HG02610 (cell line): ENCODE results near the gene DPP6.

Source experiments
- ATAC-seq: cut with Tn5 transposase; IDR thresholded peaks from one replicate; pipeline ENCODE4 v1.9.1; 2021; ENCODE audit warnings: mild to moderate bottlenecking, moderate library complexity; ENCODE audit not compliant: unreplicated experiment

Gene DPP6

DNA sequence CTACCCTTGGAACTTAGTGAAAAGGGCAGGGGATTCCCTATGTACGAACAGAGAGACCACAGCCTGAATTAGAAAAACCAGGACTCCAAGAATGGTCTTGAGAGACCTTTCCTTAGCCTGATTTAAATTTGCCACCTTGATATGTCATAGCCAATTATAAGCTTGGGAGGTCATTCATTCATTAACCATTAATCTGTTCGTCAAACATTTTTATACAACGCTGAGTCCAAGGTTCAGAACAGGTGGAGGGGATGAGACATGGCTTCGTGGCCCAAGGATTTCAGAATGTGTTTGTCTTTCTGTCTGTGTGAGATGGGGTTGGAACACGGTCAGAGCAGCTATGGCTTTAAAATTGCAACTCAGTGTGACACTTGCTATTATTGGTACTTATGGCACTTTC is 792.8 kb downstream of the DPP6 start:
- no peak for ATAC-seq

DNA sequence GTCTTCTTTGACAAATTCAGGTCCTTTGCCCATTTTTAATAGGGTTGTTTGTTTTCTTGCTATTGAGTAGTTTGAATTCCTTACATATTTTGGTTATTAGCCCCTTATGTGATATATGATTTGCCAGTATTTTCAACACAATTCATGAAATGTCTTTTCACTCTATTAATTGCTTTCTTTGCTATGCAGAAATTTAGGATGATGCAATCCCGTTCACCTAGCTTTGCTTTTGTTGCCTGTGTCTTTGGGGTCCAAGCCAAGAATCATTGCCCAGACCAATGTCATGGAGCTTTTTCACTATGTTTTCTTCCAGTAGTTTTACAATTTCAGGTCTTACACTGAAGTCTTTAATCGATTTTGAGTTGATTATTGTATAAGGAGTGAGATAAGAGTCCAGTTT is 796.3 kb downstream of the DPP6 start:
- no peak for ATAC-seq

GRCh38 chr7:154852205-154852604 is 800.0 kb downstream of the DPP6 start:
- no peak for ATAC-seq

GRCh38 chr7:154853063-154853726 is 801.0 kb downstream of the DPP6 start:
- ATAC-seq = no peak

DNA sequence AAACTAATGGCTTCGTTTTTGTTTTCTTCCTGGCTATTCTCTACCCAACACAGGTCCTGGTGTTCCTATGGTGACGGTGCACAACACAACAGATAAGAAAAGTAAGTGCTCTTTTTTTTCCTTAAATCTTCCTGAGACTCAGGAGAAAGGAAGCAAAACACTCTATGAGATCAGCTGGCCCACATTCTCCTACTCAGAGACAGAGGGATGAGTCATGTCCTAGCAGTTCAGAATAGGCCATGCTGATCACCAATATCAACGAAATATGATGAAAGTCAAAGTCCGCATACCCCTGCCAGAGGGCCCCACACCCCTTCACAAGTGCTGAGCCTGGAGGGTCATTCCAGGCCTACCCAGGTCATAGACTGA is 801.5 kb downstream of the DPP6 start:
- ATAC-seq = no peak

GRCh38 chr7:154854836-154855235 is 802.6 kb downstream of the DPP6 start:
- no peak for ATAC-seq

DNA sequence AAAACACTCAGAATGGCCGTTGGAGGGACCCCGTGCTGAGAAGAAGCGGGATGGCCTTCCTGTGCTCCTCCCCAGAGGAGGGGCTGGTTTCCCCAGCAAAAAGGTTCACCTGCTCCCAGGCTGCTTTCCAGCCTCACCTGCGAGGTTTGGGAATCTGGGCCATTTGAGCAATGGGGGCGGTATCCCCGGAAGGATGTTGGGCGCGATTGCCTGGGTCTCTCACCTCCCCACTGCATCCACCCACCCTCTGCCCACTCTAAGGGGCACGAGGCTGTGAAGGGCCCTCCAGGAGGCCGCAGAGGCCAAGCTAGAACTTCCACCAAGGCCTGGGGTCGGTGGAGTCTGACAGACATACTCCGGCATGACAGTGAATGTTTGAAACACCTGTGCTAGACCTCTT is 803.2 kb downstream of the DPP6 start:
- ATAC-seq = no peak

DNA sequence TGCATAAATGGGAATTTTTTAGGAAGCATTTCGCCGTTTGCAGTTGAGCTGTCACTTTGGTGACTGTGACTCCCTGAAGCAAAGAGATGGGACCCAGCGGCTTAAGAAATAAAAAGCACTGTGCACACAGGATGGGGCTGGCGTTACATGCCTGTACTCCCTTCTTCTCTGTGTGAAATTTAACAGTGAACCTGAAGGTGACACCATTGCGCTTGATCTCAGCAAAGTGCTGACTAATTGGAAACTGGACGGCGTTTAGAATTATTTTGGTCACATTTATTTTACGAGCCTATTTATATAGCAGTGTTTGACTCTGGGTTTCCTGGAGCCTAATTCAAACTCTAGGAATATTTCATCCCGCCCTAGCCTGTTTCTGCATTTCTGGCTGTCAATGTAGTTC is 804.5 kb downstream of the DPP6 start:
- no peak for ATAC-seq

DNA sequence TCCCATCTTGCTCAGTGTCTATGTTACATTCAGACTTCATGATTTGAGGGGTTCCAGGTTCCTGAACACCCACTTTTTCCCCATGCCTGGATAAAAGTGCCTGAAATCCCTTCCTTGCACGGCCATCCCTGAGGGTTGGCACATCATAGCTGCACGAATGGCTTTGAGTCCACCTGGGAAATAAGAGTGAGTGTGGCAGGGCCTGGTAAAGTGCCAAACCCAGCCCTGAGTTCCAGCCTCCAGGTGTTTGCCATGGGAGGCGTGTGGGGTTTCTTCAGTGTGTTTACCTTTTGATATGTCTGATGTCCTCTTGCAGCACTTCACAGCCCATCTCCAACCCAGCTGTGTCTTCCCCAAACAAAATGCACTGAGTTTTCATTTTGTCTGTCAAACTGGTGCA is 805.0 kb downstream of the DPP6 start:
- no peak for ATAC-seq

- no peak for ATAC-seq
Observed at GRCh38 chr7:154857728-154858681, 805.8 kb downstream of the DPP6 start.

- ATAC-seq = no peak
Observed at GRCh38 chr7:154858836-154859537, 806.8 kb downstream of the DPP6 start.

DNA sequence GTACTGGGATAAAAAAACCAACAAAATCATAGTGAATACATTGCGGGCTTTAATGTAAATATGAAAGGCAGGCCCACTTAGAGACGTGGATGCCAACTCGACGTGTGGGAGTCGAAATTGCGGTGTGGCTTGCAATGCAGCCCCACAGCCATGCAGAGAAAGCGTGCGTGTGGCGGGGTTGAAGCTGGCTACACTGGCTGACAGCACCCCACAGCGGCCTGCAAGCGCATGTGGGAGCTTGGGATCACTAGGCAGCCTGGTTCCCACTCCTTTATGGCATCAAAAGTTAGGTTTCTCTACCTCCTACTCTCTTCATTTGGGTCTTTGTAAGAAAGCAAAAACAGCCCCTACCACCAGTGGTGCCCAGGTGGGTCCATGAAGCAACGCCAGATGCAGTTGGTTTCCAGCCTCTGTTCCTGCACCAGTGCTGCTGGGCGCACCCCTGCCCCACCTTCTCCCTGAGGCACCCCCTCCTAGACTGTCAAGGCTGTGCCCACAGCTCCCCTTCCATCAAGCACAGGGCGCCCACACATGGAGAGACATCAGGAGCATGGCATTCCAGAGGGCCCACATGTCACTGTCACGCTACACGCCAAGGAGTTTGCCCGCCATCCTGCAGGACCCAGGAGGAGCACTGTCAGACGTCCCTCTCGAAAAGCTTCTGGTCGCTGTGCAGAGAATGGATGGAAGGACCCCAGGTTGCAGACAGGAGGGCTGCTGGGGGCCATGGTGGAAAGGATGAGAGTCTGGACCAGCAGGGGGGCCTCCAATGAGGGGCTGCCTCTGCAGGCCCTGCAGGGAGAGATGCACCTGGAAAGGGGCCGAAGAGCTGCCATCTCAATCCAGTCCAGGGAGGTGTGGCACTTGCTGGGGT is 807.8 kb downstream of the DPP6 start:
- ATAC-seq = no peak

DNA sequence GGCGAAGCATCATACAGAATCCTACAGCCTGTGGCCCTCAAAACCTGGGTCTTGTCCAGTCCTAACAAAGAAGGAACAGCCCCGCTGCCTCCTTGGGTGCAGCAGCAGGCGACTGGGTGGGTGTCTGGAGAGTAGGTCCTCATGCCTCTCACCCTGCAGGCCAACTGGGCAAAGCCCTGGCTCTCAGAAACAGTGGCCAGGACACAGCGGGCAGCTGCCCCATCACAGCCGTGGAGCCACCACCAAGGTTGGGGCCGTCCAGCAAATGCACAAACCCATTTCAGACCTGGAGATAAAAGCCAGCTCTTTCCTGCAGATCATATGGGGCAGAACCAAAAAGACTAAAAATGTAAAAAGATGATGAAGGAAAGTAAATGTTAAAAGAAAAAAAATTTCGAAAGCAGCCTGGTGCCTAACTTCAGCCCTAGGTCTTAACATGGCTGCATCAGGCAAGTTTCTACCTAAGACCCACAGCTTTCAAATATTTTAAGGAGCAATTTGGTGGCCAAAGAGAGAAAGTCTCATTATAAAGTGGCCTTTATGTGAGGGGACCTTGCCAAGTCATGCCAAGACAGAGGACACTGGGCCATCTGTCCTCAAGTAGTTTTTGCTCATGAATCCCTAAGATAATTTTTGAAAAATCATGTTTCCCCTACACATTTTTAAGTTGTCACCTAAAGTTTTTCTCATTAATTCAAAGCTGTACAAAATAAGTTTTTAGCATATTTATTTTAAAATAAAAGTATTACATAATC is 808.6 kb downstream of the DPP6 start:
- no peak for ATAC-seq

GRCh38 chr7:154861589-154861988 is 809.4 kb downstream of the DPP6 start:
- no peak for ATAC-seq

DNA sequence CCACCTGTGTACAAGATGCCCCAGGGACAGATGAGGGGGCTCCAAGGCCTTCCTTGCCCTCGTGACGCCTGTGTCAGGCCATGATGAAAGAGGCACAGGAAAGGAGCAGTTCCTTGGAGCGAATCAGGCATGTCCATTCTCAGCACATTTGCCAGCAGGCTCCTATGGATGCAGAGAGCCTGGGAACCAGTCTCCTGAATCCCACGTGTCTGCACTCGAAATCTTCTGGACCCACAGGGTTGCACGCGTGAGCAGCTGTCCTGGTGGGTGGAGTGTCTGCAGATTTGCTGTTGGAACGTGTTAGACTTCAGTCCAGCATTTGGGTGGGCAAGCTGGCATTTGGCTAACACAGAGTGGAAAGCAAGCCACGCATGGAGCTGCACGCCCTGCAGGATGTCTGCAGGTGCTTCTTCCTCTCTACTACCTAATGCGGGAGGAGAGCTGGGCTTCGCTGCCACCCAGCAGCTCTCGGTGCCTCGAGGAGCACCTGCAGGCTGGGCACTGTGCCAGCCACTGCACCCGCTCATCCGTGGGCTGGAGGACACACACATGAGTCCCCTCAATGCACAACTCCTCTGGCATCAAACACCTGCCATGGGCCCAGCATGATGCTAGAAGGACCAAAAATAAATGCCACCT is 810.1 kb downstream of the DPP6 start:
- no peak for ATAC-seq

GRCh38 chr7:154863766-154864522 is 811.7 kb downstream of the DPP6 start:
- ATAC-seq = no peak

DNA sequence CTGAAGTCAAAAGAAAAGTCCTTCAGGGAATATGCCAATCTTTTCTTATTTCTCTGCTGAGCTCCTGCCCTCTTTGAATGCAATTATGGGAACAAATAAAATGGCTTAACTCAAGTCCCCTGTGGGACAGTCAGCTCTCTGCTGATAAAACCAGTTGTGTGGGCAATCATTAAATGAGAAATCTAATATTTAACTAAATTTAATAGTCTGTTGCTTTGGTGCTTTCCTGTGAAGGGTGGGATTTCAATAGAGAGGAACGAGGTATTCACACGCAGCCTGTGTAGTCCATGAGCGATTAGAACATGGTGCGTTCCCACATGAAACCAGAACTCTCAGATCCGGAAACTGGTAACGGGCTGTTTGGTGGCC is 812.3 kb downstream of the DPP6 start:
- ATAC-seq = no peak

GRCh38 chr7:154865984-154866685 is 813.9 kb downstream of the DPP6 start:
- ATAC-seq = no peak
